GM13976 (cell line): ENCODE results near the gene EDARADD.

Experiments used
- DNase-seq: peaks from one replicate; pipeline ENCODE4 v3.0.0; 2012; ENCODE audit warnings: low spot score
- in situ Hi-C: fragments of 300-500 bp; cut with MboI; formaldehyde crosslinking; loops from one replicate; pipeline ENCODE4 v1.12.0; 2022; ENCODE audit warnings: low sequenced_read_pairs, mixed read lengths, inconsistent platforms; ENCODE audit not compliant: unreplicated experiment
- TF ChIP-seq, protein P1 (sequence below): IDR thresholded peaks from 2 replicates; pipeline ENCODE4 v1.5.1; 2012; ENCODE audit warnings: borderline replicate concordance, mild to moderate bottlenecking; ENCODE audit not compliant: insufficient read depth; ENCODE audit errors: extremely low read depth, missing control alignments, control extremely low read depth

The EDARADD gene

DNA sequence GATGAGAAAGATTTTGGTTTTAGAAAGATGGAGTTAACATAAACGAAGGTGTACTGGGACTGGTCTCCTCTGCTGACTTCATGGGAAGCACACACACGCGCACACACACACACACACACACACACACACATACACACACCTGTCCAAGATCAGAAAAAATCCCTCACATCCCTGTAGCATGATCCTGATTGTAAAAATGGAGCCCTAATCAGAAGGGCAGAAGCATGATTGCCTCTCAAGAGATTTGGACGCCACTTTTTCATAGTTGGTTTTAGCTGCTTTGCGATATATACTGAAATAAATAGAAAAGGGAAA is 73.2 kb downstream of the EDARADD start:
- DNase-seq, result no peak
- TF ChIP-seq, protein P1, sequence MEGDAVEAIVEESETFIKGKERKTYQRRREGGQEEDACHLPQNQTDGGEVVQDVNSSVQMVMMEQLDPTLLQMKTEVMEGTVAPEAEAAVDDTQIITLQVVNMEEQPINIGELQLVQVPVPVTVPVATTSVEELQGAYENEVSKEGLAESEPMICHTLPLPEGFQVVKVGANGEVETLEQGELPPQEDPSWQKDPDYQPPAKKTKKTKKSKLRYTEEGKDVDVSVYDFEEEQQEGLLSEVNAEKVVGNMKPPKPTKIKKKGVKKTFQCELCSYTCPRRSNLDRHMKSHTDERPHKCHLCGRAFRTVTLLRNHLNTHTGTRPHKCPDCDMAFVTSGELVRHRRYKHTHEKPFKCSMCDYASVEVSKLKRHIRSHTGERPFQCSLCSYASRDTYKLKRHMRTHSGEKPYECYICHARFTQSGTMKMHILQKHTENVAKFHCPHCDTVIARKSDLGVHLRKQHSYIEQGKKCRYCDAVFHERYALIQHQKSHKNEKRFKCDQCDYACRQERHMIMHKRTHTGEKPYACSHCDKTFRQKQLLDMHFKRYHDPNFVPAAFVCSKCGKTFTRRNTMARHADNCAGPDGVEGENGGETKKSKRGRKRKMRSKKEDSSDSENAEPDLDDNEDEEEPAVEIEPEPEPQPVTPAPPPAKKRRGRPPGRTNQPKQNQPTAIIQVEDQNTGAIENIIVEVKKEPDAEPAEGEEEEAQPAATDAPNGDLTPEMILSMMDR, result no peak
- in situ Hi-C loops, result no loop called here

DNA sequence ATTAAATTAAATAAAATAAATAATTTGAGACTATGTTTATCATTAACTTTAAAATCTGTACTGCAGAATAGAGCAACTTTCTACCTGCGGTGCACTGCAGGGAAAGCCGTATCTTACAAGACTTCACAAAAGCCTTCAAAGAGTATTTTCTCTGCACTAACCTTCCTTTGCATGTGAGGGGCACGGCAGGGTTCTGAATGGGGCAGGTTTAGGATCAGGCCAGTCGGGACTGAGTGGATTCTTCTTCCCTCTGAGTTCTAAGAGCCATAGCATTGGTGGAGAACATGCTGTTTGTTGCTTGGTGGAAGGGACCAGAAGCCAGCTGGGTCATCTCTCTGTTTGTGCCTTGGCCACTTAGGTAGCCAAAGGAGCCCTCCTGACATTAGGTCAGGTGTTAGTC is 74.5 kb downstream of the EDARADD start:
- TF ChIP-seq, protein P1, result no peak
- no peak for DNase-seq
- in situ Hi-C loops, result no loop called here

DNA sequence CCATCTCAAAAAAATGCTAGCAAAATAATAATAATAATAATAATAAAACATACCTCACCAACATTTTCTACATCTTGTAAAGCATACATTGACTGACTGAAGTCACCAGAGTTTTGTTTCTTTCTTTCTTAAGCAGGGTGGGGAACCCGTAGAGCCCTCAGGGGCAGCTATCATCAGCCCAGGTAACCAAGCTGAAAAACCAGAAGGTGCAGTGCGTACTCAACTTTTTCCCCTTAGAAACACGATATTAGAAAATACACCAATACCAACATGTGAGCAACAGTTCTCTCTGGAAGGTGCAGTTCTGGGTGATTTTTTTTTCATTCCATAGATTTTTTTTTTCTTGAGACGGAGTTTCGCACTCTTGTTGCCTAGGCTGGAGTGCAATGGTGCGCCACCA is 75.4 kb downstream of the EDARADD start:
- TF ChIP-seq, protein P1, result no peak
- in situ Hi-C loops, result no loop called here
- no peak for DNase-seq

GRCh38 chr1:236471096-236471495 is 77.0 kb downstream of the EDARADD start:
- in situ Hi-C loops, result no loop called here
- TF ChIP-seq, protein P1, result no peak
- no peak for DNase-seq

GRCh38 chr1:236471653-236472052 is 77.6 kb downstream of the EDARADD start:
- TF ChIP-seq, protein P1, result no peak
- in situ Hi-C loops, result no loop called here

GRCh38 chr1:236472850-236473788 is 79.0 kb downstream of the EDARADD start:
- in situ Hi-C loops, result no loop called here
- DNase-seq, result no peak
- TF ChIP-seq, protein P1, result no peak

More at GRCh38 chr1:236471653-236472052, 77.6 kb downstream of the EDARADD start:
- DNase-seq, result no peak
